HepG2 (cell line): Measurements from ENCODE around the gene GPAM. TPM values are rescaled to one million over a fixed set of nuclear protein-coding genes. Genes with fewer than 3 reads are reported as not detected.
A peak's percentile ranks its signal among the peaks of the same experiment; 100 is the strongest.

ENCODE experiments used
- ATRX ChIP-seq: sonication (generic); formaldehyde crosslinking; IDR thresholded peaks from 2 replicates; pipeline ENCODE4 v1.4.0; 2020; ENCODE audit warnings: missing genetic modification reagents, borderline replicate concordance
- DMAP1 ChIP-seq: IDR thresholded peaks from 2 replicates; pipeline ENCODE4 v1.6.1; 2016
- ELF4 ChIP-seq: sonication (generic); formaldehyde crosslinking; IDR thresholded peaks from 2 replicates; pipeline ENCODE4 v1.5.0; 2020; ENCODE audit warnings: missing genetic modification reagents, mild to moderate bottlenecking, moderate library complexity, borderline replicate concordance
- EZH2 ChIP-seq: conservative IDR thresholded peaks from 2 replicates; pipeline ENCODE4 v1.6.1; 2012; ENCODE audit warnings: mild to moderate bottlenecking, low read depth, low read length, moderate library complexity
- GABPA ChIP-seq, 2 experiments: IDR thresholded peaks; 2 replicates each; pipeline ENCODE4 v1.6.1; 2011 to 2016; ENCODE audit warnings: low read depth in 2 of 2, low read length in 1 of 2, missing biosample characterization in 1 of 2, missing genetic modification characterization in 1 of 2
- HOXA5 ChIP-seq: sonication (generic); formaldehyde crosslinking; IDR thresholded peaks from 2 replicates; pipeline ENCODE4 v1.4.0; 2020; ENCODE audit warnings: missing genetic modification reagents
- HOXD1 ChIP-seq: sonication (generic); formaldehyde crosslinking; IDR thresholded peaks from 2 replicates; pipeline ENCODE4 v1.5.0; 2020; ENCODE audit warnings: missing genetic modification reagents
- MAF1 ChIP-seq: sonication (generic); formaldehyde crosslinking; IDR thresholded peaks from 2 replicates; pipeline ENCODE4 v1.5.0; 2020; ENCODE audit warnings: missing genetic modification reagents, borderline replicate concordance
- MBNL3 ChIP-seq: fragments of 250-450 bp; sonication (Bioruptor Pico); conservative IDR thresholded peaks from 2 replicates; pipeline ENCODE4 v1.8.0; 2022; ENCODE audit warnings: mild to moderate bottlenecking, inconsistent platforms
- MTA3 ChIP-seq: sonication (generic); formaldehyde crosslinking; IDR thresholded peaks from 2 replicates; pipeline ENCODE4 v1.4.0; 2020; ENCODE audit warnings: missing genetic modification reagents
- NCOA5 ChIP-seq: sonication (generic); formaldehyde crosslinking; IDR thresholded peaks from 2 replicates; pipeline ENCODE4 v1.4.0; 2020; ENCODE audit warnings: missing genetic modification reagents
- NKX3-1 ChIP-seq: sonication (generic); formaldehyde crosslinking; IDR thresholded peaks from 2 replicates; pipeline ENCODE4 v1.5.0; 2020; ENCODE audit warnings: missing genetic modification reagents
- SATB2 ChIP-seq: sonication (generic); formaldehyde crosslinking; IDR thresholded peaks from 2 replicates; pipeline ENCODE4 v1.5.0; 2020; ENCODE audit warnings: missing genetic modification reagents
- SIN3A ChIP-seq: IDR thresholded peaks from 2 replicates; pipeline ENCODE4 v1.6.1; 2011; ENCODE audit warnings: low read depth, mild to moderate bottlenecking, control low read depth, low read length, borderline replicate concordance
- SMAD9 ChIP-seq: sonication (generic); formaldehyde crosslinking; IDR thresholded peaks from 2 replicates; pipeline ENCODE4 v1.5.1; 2020; ENCODE audit warnings: mild to moderate bottlenecking, missing genetic modification reagents
- SNAI1 ChIP-seq: sonication (generic); formaldehyde crosslinking; IDR thresholded peaks from 2 replicates; pipeline ENCODE4 v1.5.0; 2020; ENCODE audit warnings: mild to moderate bottlenecking, missing genetic modification reagents, borderline replicate concordance
- STAT5B ChIP-seq: sonication (generic); formaldehyde crosslinking; IDR thresholded peaks from 2 replicates; pipeline ENCODE4 v1.4.0; 2020; ENCODE audit warnings: missing genetic modification reagents
- TBL1XR1 ChIP-seq: fragments of 150-350 bp; IDR thresholded peaks from 2 replicates; pipeline ENCODE4 v1.6.1; 2014; ENCODE audit warnings: borderline replicate concordance, low read length; ENCODE audit not compliant: partially characterized antibody
- TFDP1 ChIP-seq: IDR thresholded peaks from 2 replicates; pipeline ENCODE4 v1.6.1; 2016; ENCODE audit warnings: missing compliant biosample characterization, missing genetic modification reagents, borderline replicate concordance
- TRIM24 ChIP-seq: sonication (generic); formaldehyde crosslinking; IDR thresholded peaks from 2 replicates; pipeline ENCODE4 v1.8.0; 2022; ENCODE audit warnings: mild to moderate bottlenecking, missing genetic modification reagents
- YY1 ChIP-seq: IDR thresholded peaks from 2 replicates; pipeline ENCODE4 v1.6.1; 2011; ENCODE audit warnings: low read length, low read depth, moderate library complexity, mild to moderate bottlenecking; ENCODE audit not compliant: insufficient read depth, insufficient replicate concordance
- ZBTB14 ChIP-seq: sonication (generic); formaldehyde crosslinking; IDR thresholded peaks from 2 replicates; pipeline ENCODE4 v1.4.0; 2020; ENCODE audit warnings: missing genetic modification reagents
- ZNF18 ChIP-seq: sonication (generic); formaldehyde crosslinking; IDR thresholded peaks from 2 replicates; pipeline ENCODE4 v1.8.0; 2022; ENCODE audit warnings: mild to moderate bottlenecking, missing genetic modification reagents; ENCODE audit not compliant: insufficient replicate concordance
- ZNF460 ChIP-seq: sonication (generic); formaldehyde crosslinking; IDR thresholded peaks from 2 replicates; pipeline ENCODE4 v1.5.1; 2020; ENCODE audit warnings: missing genetic modification reagents, mild to moderate bottlenecking, borderline replicate concordance
- ZSCAN31 ChIP-seq: sonication (generic); formaldehyde crosslinking; IDR thresholded peaks from 2 replicates; pipeline ENCODE4 v1.5.0; 2020; ENCODE audit warnings: low read depth, mild to moderate bottlenecking, missing genetic modification reagents
- polyA plus RNA-seq, 8 experiments: library from polyadenylated mRNA; depleted of rRNA in 3 of 8; stranded (reverse) in 7 of 8; unstranded in 1 of 8; fragments of >200 nt; fragmentation: Illumina TruSeq in 4 of 8; extraction: Trizol in 4 of 8; gene quantifications; 2 replicates each; pipeline versions ENCODE4 v1.2.1 to v1.2.3, GENCODE V29; 2011 to 2016; ENCODE audit warnings: low read depth in 4 of 8, missing spikeins in 1 of 8, mixed read lengths in 1 of 8; ENCODE audit not compliant: insufficient read depth in 1 of 8
- total RNA-seq, 5 experiments: library from RNA; depleted of rRNA; stranded (reverse); fragments of >200 nt; fragmentation: Illumina TruSeq; extraction: Trizol; gene quantifications; 2 replicates each; pipeline ENCODE4 v1.2.3, GENCODE V29; 2016; ENCODE audit warnings: low read depth in 1 of 5
- TF ChIP-seq, protein P1 (sequence below): fragments of 450-650 bp; IDR thresholded peaks from 2 replicates; pipeline ENCODE4 v1.6.1; 2017
- TF ChIP-seq, protein P2 (sequence below): IDR thresholded peaks from 2 replicates; pipeline ENCODE4 v1.6.1; 2012; ENCODE audit warnings: inconsistent platforms

The GPAM gene
- total and polyA plus RNA-seq, 2 of the 13 experiments (the other 11 are each of a cell fraction or from before 2014, with no cell fraction given): 36.8 to 140 TPM

DNA sequence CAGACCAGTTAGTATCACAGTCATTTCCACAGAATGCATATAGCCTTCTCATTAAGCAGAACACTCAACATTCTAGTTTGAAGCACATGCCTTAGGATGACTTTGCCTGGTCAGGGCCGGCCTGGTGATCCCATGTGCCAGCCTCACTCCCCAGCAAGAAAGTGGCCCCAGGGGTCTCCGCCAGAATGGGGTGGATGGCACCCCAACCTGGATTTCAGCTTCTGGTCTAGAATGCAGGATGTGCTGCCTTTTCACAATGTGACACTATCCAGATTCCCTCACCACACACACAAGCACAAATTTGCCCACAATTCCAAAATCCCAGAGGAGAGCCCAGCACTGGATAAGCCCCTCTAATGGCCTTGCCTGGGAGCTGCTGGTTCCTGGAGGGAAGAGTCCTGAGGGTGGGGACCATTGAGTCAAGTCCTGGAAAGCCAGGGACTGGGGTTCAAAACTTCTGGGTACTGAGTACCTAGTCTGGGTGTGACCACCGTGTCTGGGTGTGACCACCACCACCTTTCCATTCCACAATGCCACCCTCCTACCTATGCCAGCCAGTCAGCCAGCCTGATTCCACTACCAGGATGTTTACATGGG is 41.5 kb upstream of the GPAM start (continued):
- no peak for TF ChIP-seq TBL1XR1
- no peak for TF ChIP-seq ZNF460 (CRISPR knock-in tag)
- no peak for TF ChIP-seq ZSCAN31 (CRISPR knock-in tag)
- no peak for TF ChIP-seq TRIM24 (CRISPR knock-in tag)
- no peak for TF ChIP-seq ZNF18 (CRISPR knock-in tag)
- no peak for TF ChIP-seq EZH2
- no peak for TF ChIP-seq NCOA5
- 0 out of 2 replicates have a peak, but pooled peaks have one; percentile 26 for TF ChIP-seq SIN3A
- no peak for TF ChIP-seq STAT5B (CRISPR knock-in tag)
- no peak for TF ChIP-seq MTA3 (CRISPR knock-in tag)
- TF ChIP-seq MAF1 (CRISPR knock-in tag): no peak
- TF ChIP-seq HOXD1: no peak
- no peak for TF ChIP-seq MBNL3
- TF ChIP-seq, protein P1, sequence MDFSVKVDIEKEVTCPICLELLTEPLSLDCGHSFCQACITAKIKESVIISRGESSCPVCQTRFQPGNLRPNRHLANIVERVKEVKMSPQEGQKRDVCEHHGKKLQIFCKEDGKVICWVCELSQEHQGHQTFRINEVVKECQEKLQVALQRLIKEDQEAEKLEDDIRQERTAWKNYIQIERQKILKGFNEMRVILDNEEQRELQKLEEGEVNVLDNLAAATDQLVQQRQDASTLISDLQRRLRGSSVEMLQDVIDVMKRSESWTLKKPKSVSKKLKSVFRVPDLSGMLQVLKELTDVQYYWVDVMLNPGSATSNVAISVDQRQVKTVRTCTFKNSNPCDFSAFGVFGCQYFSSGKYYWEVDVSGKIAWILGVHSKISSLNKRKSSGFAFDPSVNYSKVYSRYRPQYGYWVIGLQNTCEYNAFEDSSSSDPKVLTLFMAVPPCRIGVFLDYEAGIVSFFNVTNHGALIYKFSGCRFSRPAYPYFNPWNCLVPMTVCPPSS: no peak
- TF ChIP-seq YY1: no peak
- TF ChIP-seq SMAD9: no peak
- TF ChIP-seq HOXA5 (CRISPR knock-in tag): no peak
- TF ChIP-seq, protein P2, sequence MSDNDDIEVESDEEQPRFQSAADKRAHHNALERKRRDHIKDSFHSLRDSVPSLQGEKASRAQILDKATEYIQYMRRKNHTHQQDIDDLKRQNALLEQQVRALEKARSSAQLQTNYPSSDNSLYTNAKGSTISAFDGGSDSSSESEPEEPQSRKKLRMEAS: no peak
- TF ChIP-seq TFDP1: no peak
- TF ChIP-seq GABPA (IDR thresholded peaks at IDR 0.05; ENCODE audit: low read depth, low read length): no peak
- no peak for TF ChIP-seq GABPA (CRISPR knock-in tag; IDR thresholded peaks at IDR 0.05; ENCODE audit: low read depth)
- TF ChIP-seq ZBTB14: no peak
- 0 out of 2 replicates have a peak, but pooled peaks have one; percentile 16 for TF ChIP-seq NKX3-1 (CRISPR knock-in tag)
- no peak for TF ChIP-seq SATB2
- TF ChIP-seq ATRX (CRISPR knock-in tag): no peak
- TF ChIP-seq DMAP1 (CRISPR knock-in tag): 0 out of 2 replicates have a peak, but pooled peaks have one; percentile 1
- 0 out of 2 replicates have a peak, but pooled peaks have one; percentile 19 for TF ChIP-seq SNAI1 (CRISPR knock-in tag)
- no peak for TF ChIP-seq ELF4 (CRISPR knock-in tag)
